Measurements from ENCODE around the gene UQCC3.

GRCh38 chr11:62671608-62672389, at the start of gene UQCC3, which contains the start of gene LBHD1:
- TF ChIP-seq EP300 (IDR thresholded peaks at IDR 0.05) (no peak), CTCF (IDR thresholded peaks at IDR 0.05) (no peak), POLR2A (IDR thresholded peaks at IDR 0.05) (peak; percentile 60)
